ENCODE measurements around the gene MACROD2.

The MACROD2 gene

GRCh38 chr20:14816471-14816870, 821.2 kb downstream of the MACROD2 start:
- no peak for DNase-seq (ENCODE audit: low read depth)

GRCh38 chr20:14817101-14817500, 821.8 kb downstream of the MACROD2 start:
- DNase-seq (ENCODE audit: low read depth): no peak

DNA sequence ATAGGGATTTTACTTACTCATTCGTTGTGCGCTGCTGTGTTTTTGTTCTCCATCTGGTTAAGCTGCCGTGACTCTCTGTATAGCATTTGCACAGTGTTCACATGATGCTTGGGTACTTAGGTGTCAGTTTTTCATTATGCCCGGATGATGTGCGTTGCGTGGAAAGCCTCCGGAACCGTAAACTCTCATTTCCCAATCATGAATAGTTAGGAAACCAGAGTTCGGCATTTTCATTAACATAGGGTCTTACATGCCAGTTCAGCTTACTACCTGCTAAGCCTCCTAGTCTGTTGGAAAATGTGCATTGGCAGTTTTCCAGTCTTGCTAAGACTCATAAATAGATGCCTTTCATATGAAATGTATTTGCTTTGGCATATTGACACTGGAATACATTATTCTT, 825.5 kb downstream of the MACROD2 start:
- DNase-seq (ENCODE audit: low read depth): no peak

DNA sequence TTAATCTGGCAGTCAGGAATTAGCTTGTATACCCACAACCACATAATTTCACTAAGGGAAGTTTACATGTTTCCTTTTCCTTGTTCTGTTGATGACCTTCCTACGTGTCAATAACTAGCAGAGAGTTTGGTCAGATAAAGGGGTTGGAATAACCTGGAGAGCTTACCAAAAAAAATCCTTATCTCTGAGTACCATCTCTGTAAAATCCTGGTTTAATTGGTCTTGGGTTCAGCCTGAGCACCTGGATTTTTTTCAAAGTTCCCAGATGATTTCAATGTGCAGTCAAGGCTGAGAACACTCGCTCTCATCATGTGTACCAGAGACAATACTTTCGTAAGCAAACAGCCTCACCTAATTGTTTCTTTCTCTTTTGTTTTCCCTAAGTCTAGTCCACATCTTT, 825.9 kb downstream of the MACROD2 start:
- no peak for DNase-seq (ENCODE audit: low read depth)

DNA sequence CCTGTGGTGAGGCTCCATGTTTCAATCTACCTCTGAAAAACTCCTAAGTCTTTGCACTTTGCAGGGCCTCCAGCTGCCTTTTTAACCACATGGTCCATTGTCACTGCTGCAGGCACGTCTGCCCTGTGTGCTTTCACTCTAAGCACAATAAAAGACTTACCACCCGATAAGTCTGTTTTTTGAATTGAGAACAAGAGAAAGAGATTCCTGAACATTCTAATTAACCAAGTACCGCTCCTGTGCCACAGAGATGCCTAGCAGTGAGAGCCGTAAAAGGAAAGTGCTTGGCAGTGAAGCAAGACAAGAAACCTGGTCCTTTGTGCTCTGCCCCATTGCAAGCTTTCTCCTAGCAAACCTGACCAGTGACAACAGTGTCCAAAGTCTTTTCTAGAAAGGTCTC, 829.7 kb downstream of the MACROD2 start:
- no peak for DNase-seq (ENCODE audit: low read depth)

GRCh38 chr20:14826543-14827313, 831.4 kb downstream of the MACROD2 start:
- DNase-seq (ENCODE audit: low read depth): no peak

DNA sequence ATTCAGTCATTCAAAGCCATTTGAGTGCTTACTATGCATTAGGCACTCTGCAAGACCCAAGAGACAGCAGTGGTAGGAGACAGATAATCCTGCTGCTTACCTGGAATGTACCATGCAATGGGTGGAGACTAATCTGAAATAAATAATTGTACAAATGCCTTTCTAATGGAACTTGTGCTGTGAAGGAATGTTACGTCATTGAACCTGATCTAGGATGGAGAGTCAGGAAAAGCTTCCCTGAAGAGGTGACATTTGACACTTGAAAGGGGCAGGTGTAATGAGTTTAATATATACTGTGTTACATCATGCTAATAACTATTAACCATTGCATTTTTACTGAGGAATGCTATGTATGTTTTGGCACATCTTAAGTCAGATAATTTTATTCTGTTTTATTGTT, 833.1 kb downstream of the MACROD2 start:
- no peak for DNase-seq (ENCODE audit: low read depth)

GRCh38 chr20:14829906-14830305, 834.6 kb downstream of the MACROD2 start:
- no peak for DNase-seq (ENCODE audit: low read depth)

DNA sequence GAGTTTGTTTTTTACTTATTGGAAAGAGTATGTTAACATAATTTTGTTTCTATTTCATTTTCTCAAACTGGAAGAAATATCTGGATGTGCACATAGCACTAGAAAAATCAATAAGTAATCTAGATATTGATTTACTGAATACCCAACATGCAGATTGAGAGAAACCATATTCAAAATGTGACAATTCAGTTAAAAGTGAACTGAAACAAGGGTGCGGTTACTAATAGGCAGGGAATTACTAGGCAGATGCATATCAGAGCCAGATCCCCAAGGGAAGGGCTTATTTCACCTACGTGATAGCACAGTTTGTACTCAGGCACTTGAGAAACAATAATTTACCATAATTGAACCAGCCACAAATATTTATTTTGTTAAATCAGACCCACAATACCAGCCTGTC, 835.1 kb downstream of the MACROD2 start:
- no peak for DNase-seq (ENCODE audit: low read depth)

DNA sequence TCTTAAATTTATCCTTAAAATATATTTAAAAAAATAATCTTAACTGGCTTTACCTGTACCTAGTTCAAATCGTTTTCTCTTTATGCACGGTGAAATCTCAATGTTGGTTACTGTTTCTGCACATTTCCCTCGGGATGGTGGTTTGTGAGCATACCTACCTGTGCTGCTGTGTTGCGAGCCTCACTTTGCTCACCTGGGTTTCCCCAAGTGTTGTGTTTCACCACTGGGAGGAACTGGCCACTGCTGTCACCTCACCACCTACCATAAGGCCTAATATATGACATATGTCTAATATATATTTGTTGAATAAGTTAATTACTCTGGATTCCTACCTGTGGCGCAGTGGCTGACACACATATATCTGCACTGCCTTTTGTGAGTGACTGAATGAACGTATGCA, 835.6 kb downstream of the MACROD2 start:
- no peak for DNase-seq (ENCODE audit: low read depth)

DNA sequence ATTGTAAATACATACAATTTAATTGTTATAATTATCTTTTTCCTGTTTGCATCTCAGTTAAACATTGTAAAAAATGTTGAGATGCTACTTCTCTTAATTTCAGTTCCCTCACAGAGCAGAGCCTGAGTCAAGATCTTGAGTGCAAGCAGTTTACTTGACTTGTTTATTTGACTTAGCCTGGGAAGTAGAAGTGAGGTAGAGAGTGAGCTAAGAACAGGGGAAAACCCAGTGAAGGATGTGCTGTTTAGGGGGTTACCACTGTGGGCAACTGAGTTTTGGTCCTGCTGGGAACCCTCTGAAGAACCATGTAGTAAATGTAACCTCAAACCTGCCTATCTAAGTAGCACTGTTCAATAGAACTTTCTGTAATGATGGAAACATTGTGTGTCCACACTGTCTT, 837.3 kb downstream of the MACROD2 start:
- no peak for DNase-seq (ENCODE audit: low read depth)

- DNase-seq (ENCODE audit: low read depth): no peak
These were observed 843.6 kb downstream of the MACROD2 start for GRCh38 chr20:14838663-14839628.

DNA sequence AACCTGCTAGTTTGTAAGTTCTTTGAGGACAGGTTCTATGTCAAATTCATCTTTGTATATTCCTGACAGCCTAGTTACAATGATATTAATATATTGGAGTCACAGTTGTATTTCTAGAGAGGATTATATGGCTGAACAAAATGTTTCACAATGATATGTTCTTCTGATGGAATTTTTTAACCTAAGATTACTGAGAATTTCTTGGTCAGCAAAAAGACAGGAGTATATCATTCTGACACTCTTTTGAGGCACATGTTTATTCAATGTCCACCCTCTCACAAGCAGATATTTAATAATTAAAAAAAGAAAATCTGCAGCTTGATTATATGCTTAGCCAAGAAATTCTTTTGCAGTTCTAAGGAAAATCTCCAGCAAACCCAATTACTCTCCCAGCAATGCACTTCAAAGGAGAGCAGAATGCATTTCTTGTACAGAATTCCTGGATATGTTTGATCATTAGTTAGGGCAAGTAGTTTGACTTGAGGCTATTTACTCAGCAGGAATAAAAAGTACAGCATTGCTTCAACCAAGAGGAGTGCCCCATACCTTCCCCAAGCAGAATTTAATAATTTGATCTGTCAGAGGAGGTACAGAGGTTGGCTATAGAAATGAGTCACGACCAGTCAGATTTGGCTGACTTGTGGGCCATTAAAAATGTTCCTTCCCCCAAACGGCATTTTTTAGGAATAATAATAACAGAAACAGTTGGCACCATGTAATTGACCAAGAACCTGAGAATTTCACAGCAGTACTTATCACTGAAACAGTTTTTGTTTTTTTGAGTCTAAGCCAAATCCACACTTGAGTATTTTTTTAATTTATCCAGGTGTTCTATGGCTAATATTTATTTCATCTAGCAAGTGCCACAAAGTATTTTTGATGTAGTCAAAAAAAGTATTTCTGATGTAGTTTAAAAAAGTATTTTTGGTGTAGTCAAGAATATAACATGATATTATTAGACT, 850.2 kb downstream of the MACROD2 start:
- DNase-seq (ENCODE audit: low read depth): no peak

- no peak for DNase-seq (ENCODE audit: low read depth)
These were observed 853.5 kb downstream of the MACROD2 start for GRCh38 chr20:14848806-14849205.

- DNase-seq (ENCODE audit: low read depth): no peak
These were observed 857.8 kb downstream of the MACROD2 start for GRCh38 chr20:14853079-14853478.

- DNase-seq (ENCODE audit: low read depth): no peak
These were observed 859.9 kb downstream of the MACROD2 start for GRCh38 chr20:14855171-14855570.

DNA sequence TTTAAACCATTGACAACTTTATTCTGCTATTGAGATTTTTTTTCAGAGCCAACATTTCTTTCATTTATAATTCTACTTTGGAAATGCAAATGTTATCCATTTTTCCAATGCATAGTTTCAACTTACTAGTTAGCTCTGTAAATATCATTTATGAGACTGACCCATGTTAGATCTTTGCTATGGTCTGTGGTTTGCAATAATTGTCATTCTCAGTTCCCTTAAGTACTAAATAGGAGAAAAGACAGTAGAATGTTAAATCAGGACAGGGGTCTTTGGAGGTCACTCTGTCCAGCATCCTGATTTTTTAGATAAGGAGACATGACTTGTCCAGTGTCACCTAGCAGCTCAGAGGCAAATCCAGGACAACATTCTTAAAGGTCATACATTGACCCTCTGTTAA, 864.3 kb downstream of the MACROD2 start:
- DNase-seq (ENCODE audit: low read depth): no peak

- DNase-seq (ENCODE audit: low read depth): no peak
These were observed 865.1 kb downstream of the MACROD2 start for GRCh38 chr20:14860410-14860814.

GRCh38 chr20:14861028-14861699, 865.8 kb downstream of the MACROD2 start:
- no peak for DNase-seq (ENCODE audit: low read depth)

- DNase-seq (ENCODE audit: low read depth): no peak
These were observed 869.9 kb downstream of the MACROD2 start for GRCh38 chr20:14865169-14865568.

DNA sequence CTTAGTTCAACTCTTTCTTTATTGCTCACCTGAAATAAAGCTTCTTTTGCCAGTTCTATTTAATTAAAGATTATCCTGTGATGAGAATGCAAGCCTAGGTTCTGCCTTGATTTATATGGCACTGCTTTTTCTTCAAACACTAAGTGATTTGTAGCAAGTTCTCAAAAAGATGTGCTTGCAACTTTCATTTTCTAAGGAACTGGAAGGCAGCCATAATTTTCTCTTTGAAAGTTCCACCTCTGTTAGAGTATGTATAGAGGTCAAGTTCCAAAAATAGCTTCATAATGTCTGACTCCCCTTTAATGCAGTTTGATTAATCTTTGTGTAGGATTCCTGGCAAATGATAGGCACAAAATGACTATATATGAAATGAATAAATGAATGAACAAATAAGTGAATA, 870.4 kb downstream of the MACROD2 start:
- DNase-seq (ENCODE audit: low read depth): no peak
